HG03139 (cell line): ENCODE measurements around the gene TYMP.
"Not testable (repeated sequence)": the region's sequence is repeated elsewhere in the genome, so short reads cannot be mapped to it uniquely, and the experiment has no call there.

Source experiments
- ATAC-seq: cut with Tn5 transposase; IDR thresholded peaks from one replicate; pipeline ENCODE4 v1.9.1; 2021; ENCODE audit not compliant: unreplicated experiment

TYMP gene

GRCh38 chr22:50525104-50525857 lies 4.5 kb downstream of the TYMP start, which contains the start of gene SCO2:
SCO2 (minus strand) TSS chr22:50525598; CDS start chr22:50524411, 1,187 bp downstream.
- ATAC-seq: peak; percentile 34

GRCh38 chr22:50524676-50525103 lies 5.1 kb downstream of the TYMP start:
- no peak for ATAC-seq

GRCh38 chr22:50523806-50524675 lies 5.8 kb downstream of the TYMP start:
- no peak for ATAC-seq

DNA sequence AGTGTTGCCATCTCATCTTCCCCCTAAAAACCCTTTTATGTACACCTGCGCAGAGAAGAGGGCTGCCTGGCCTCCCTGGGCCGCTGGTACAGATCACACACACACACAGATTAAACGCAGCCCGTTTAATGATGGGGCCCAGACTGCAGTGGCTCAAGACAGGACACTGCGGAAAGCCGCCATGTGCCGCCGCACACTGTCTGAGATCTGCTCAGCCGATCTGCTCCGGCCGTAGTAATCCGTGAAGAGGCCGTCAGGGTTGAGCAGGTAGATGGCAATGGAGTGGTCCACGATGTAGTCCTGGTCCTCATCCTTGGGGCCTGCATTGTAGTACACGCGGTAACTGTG lies 6.4 kb downstream of the TYMP start:
- ATAC-seq: no peak

DNA sequence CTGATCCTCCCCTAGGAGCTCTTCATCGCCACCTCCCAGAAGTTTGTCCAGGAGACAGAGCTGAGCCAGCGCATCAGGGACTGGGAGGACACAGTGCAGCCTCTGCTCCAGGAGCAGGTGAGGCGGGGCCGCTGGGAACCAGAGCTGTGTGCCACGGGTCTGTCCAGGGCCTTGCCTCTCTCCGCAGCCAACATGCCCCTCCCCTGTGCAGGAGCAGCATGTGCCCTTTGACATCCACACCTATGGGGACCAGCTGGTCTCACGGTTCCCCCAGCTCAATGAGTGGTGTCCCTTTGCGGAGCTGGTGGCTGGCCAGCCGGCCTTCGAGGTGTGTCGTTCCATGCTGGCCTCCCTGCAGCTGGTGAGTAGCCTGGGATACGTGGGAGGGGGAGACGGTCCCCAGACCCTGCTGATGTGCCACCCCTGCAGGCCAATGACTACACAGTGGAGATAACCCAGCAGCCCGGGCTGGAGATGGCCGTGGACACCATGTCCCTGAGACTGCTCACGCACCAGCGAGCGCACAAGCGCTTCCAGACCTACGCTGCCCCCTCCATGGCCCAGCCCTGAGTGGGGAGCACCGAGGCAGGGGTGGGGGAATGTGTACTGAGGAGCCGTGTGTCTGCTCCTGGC lies 6.9 kb downstream of the TYMP start:
- no peak for ATAC-seq

DNA sequence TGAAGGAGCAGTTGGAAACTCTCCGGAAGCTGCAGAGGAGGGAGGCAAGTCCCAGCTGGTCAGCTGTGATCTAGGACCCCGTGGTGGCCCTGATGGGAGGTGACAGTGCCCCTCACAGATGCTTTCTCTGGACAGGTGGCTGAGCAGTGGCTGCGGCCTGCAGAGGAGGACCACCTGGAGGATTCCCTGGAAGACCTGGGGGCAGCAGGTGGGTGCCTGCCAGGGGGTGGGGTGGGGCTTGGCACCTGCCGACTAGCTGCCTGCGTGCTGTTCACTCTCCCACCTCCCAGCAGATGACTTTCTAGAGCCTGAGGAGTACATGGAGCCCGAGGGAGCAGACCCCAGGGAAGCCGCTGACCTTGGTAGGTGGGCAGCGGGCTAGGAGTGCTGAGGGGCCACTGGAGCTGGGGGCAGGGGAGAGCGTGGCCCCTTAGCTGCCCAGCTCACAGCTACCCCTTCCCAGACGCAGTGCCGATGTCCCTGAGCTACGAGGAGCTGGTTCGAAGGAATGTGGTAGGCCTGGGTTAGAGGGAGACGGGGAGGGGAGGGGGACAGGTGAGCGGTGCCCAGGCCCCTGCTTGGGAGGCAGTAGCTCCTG lies 7.5 kb downstream of the TYMP start:
- ATAC-seq: no peak

DNA sequence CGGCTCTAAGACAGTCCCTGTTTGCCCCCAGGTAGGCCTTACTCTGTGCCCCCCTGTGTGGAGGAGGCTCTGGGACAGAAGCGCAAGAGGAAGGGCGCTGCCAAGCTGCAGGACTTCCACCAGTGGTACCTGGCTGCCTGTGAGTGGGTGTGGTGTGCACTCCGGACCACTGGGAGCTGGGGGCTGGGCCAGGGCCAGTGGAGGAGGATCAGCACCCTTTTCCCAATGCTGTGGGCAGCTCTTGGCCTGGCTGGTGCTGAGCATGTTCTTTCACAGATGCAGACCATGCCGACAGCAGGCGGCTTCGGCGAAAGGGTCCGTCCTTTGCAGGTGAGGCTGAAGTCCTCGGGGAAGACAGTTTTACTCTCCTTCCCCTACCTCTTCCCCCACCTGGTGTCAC lies 8.1 kb downstream of the TYMP start:
- ATAC-seq: no peak

DNA sequence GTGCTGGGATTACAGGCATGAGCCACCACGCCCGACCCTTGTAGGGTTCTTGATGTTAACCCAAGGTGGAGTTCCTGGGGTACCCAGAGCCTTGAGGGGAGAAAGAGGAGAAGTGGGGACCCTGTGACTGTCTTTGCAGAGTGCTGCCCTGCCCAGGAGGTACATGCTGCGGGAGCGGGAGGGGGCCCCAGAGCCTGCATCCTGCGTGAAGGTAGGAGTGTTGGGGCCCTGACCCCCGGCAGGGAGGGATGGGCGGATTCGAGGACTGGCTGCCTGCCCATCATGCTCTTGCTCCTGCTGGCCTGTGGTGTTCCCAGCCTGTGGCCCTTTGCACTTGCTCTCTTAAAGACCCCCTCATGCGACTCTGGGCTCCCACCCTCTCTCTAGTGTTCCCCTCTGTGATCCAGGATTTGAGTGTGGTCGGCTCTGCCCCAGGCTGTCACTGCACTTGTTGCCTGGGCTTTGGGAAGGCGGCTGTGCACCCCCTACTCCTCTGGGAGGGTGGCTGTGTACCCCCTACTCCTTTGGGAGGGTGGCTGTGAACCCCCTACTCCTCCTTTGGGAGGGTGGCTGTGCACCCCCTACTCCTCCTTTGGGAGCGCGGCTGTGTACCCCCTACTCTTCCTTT lies 8.9 kb downstream of the TYMP start:
- no peak for ATAC-seq

DNA sequence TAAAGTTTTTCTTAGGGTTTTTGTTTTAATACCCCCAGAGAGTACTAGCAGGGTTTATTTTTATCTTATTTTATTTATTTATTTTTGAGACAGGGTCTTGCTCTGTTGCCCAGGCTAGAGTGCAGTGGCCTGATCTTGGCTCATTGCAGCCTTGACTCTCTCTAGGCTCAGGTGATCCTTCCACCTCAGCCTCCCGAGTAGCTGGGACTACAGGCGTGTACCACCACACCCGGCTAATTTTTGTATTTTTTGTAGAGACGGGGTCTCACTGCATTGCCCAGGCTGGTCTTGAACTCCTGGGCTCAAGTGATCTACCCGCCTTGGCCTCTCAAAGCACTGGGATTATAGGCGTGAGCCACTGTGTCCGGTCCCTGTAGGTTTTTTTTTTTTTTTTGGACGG lies 9.6 kb downstream of the TYMP start:
- ATAC-seq: not testable (repeated sequence)

GRCh38 chr22:50519151-50519550 lies 10.7 kb downstream of the TYMP start:
- ATAC-seq: no peak

DNA sequence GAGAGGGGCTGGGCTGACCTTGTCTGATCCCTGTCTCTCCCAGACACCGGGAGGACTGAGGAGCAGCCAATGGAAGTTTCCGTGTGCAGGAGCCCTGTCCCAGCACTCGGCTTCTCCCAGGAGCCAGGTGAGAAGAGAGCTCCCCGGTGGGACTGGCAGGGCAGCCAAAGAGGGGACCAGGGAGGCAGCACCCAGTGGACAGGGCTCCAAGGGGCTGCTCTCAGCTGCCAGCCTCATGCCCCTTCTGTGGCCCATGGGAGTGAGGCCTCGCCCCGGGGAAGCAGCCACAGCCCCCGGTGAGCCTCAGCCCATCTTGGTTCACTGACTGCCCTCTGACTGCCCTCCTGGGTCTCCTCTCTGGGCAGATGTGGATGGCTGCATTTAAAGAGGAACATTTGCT lies 11.2 kb downstream of the TYMP start:
- no peak for ATAC-seq

GRCh38 chr22:50517495-50518260 lies 12.1 kb downstream of the TYMP start:
- no peak for ATAC-seq

GRCh38 chr22:50516891-50517290 lies 12.9 kb downstream of the TYMP start:
- ATAC-seq: no peak

DNA sequence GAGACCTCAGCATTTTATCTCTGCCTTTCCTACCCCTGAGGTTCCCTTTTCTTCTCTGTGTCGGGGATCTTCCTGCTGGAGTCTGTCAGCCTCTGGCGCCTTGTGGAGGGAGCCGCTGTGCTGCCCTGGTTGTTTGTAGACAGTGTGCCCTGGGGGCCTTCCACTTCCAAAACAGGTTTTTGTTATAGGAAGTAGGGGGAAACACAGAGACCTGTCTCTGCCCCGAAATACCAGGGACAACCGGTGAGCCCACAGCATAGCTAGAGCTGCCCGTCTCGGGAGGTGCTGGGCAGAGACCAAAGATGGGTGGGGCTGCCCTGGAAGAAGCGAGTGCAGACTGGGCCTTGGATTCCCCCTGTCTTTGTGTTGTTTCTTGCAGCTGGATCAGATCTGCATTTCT lies 13.7 kb downstream of the TYMP start:
- ATAC-seq: no peak

- no peak for ATAC-seq
Observed at GRCh38 chr22:50513175-50513574, 16.6 kb downstream of the TYMP start.

DNA sequence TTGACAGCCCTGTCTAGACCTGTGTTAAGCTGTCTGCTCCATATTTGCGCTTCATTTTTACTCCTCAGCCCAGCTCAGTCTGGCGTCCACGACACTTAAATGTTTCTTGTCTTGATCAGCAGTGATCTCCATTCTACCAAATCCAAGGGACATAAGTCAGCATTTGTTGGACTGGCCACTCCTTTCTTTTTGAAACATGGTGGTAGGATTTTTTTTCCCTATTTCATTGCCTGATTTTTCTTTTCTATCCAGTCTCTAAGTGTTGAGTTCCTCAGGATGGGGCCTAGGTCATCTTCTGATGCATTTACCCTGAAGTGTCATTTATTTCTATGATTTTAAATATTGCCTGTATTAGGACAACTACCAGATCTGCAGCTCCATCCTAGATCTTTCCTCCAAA lies 20.9 kb downstream of the TYMP start:
- ATAC-seq: no peak

DNA sequence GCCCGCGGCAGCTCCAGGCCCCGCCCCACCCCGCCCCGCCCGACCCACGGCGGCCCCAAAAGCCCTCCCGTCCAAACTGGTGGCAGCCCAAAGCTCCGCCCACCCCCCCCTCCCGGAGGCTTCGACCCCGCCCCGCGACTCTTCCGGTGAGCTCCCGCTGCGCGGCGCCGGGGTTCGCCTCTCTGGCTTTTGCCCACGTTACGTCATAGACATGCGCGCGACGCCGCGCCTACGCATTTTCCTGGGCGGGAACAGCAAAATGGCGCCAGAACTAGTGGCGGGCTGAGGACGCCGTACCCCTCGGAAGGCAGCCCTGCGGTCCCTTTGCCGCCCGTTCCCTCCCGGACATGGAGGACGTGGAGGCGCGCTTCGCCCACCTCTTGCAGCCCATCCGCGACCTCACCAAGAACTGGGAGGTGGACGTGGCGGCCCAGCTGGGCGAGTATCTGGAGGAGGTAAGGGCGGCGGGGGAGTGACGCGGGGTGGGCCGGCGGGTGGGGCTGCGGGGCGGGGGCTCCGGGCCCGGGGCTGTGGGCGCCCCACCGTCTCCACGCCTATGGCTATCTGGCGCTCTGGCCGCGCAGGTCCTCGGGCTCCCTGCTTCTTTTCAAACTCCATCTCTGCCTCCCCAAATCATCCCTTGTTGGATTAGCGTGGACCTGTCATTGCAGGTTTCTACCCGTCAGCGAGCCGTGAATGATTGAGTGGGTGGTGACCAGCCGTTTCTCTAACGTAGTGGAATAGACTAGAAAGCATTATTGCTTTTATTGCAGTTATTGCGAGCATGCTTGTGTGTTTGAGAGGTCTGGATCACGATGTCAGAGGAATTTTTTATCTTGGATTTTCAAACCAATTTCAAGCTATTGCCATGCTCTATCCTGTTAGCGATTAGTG lies 21.6 kb downstream of the TYMP start, which contains the start of gene NCAPH2:
Gene NCAPH2 (plus strand): TSS at position 234 of the 894 bp plus-strand sequence. CDS start 114 bp downstream, at position 348.
- ATAC-seq: peak; percentile 52

DNA sequence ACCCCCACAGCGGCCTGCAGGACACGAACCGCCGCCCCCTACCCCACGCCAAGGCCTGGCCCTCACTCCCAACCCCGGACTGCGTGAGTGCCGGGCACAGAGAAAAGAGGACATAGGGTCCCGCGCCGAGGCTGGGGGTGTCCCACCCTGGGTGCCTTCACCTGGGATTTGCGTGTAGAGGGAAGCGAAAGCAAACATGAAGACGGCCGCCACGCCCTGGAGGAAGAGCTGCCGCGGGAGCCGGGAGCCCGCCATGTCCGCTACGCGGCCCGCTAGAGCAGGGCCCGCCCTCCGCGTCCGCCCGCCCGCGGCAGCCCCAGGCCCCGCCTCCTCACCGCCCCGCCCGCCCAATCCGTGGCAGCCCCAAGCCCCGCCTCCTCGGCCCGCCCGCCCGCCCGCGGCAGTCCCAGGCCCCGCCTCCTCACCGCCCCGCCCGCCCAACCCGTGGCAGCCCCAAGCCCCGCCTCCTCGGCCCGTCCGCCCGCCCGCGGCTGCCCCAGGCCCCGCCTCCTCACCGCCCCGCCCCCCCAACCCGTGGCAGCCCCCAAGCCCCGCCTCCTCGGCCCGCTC lies 22.3 kb downstream of the TYMP start, which contains the start of gene LMF2:
Gene LMF2 (minus strand): TSS at position 282 of the 570 bp plus-strand sequence. CDS start 27 bp downstream, at position 255.
- peak; percentile 44 for ATAC-seq
